Measurements from ENCODE around the gene BAG3. TPM values are rescaled to one million over a fixed set of nuclear protein-coding genes. Genes with fewer than 3 reads are reported as not detected.
"Not testable (repeated sequence)": the region's sequence is repeated elsewhere in the genome, so short reads cannot be mapped to it uniquely, and the experiment has no call there.

BAG3 gene
- total RNA-seq, 1 donor from 2014 or later = 3.8 TPM

DNA sequence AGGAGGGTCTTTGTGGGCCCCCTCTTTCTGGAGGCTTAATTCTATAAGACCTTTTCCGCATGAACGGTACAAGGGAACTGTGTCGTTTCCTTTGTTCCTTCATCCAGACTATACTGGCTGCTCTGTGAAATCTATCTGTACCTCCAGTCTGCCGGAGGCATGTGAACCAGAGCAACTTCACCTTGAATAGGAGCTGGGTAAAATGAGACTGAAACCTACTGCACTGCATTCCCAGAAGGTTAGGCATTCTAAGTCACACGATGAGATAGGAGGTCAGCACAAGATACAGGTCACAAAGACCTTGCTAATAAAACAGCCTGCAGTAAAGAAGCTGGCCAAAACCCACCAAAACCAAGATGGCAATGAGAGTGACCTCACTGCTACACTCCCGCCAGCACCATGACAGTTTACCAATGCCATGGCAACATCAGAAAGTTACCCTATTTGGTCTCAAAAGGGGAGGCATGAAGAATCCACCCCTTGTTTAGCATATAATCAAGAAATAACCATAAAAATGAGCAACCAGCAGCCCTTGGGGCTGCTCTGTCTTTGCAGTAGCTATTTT is 37.9 kb downstream of the BAG3 start:
- DNase-seq (ENCODE audit: low read depth in 2 of 2) = no peak

GRCh38 chr10:119691726-119692125 is 40.5 kb downstream of the BAG3 start:
- DNase-seq (ENCODE audit: low read depth in 2 of 2) = no peak

- DNase-seq (ENCODE audit: low read depth in 2 of 2) = peak; percentile 12 to 63
Measured at GRCh38 chr10:119693262-119693957, 42.2 kb downstream of the BAG3 start.

GRCh38 chr10:119694608-119695007 is 43.4 kb downstream of the BAG3 start:
- no peak for DNase-seq (ENCODE audit: low read depth in 2 of 2)

DNA sequence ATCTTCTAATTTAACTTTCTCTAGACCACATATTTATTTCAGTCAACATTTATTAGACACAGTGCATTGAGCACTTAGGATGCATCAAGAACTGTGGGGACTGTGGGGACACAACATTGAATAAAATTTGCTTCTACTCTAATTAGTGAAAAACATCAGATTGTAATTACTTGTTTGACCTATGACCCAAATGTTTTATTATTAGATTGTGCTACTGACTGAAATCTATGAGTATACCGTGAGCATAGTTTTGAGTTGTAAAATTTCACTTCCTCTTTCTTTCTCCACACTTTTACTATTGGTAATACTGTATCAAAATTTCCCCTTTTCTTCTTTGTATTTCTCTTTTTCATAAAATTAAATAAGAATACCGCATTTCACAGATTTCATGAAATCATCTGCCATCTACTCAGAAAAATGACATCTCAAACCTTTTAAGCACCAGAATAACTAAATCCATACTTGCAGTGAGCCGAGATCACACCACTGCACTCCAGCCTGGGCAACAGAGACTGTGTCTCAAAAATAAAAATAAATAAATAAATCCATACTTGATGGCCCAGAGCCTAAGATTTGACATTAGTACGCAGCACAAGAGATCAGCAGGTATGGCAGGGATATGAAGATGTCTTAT is 49.3 kb downstream of the BAG3 start:
- DNase-seq (ENCODE audit: low read depth in 2 of 2) = no peak

DNA sequence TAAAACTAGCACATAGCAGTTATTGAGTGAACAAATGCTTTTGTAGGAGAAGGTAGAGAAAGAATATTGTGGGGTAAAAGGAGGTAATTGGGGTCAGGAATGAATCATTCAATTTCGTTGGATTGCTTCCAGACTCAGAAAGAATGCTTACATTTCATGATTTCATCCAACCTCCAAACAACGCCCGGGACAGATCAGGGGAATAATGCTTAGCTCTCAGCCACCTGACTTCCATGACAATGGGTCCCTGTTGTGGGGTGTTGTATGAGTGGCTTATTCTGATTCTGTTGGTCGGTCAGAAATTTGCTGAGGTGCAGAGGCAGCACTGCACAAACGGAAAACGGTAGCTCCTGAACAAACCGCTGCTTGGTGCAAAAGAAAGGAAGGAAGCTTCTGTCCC is 50.7 kb downstream of the BAG3 start:
- DNase-seq (ENCODE audit: low read depth in 2 of 2) = peak; percentile 60 to 73

GRCh38 chr10:119702583-119702982 is 51.4 kb downstream of the BAG3 start:
- DNase-seq (ENCODE audit: low read depth in 2 of 2) = no peak

- DNase-seq (ENCODE audit: low read depth in 2 of 2) = no peak
Measured at GRCh38 chr10:119703903-119704508, 52.8 kb downstream of the BAG3 start.

DNA sequence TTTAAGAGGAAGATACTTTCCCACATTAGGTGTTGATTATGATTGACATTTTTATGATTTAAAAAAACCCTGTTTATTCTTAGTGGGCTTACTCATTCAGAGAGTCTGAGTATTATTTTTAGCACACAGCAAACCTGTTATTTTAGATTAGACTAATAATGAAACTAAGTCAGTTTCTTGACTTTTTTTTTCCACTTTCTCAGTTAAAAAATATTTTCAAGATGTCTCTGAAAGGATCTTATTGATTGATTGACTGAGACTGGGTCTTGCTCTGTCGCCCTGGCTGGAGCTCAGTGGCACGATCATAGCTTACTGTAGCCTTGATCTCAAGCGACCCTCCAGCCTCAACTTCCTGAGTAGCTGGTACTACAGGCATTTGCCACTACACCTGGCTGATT is 54.3 kb downstream of the BAG3 start:
- no peak for DNase-seq (ENCODE audit: low read depth in 2 of 2)

DNA sequence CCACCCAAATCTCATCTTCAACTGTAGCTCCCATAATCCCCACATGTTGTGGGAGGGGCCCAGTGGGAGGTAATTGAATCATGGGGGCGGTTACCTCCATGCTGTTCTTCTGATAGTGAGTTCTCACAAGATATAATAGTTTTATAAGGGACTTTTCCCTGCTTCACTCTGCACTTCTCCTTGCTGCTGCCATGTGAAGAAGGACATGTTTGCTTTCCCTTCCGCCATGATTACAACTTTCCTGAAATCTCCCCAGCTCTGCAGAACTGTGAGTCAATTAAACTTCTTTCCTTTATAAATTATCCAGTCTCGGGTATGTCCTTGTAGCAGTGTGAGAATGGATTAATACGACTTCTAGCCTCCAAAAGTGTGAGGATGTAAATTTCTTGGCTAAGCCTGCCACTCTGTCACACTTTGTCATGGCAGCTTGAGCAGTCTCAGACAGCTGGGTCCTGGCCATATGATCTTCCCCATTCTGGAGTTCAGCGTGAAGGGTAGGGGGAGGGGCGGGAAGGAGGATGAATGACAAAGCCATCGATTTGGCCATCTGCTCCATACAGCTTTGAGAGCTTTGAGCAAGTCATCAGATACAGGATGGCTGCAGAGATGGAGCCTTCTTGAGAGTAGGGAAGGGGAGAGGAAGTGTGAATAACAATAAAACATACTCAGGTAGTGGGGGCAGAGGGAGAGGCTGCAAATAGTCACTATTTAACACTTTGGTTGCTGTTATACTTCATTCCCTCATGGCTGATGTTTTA is 55.5 kb downstream of the BAG3 start:
- no peak for DNase-seq (ENCODE audit: low read depth in 2 of 2)

DNA sequence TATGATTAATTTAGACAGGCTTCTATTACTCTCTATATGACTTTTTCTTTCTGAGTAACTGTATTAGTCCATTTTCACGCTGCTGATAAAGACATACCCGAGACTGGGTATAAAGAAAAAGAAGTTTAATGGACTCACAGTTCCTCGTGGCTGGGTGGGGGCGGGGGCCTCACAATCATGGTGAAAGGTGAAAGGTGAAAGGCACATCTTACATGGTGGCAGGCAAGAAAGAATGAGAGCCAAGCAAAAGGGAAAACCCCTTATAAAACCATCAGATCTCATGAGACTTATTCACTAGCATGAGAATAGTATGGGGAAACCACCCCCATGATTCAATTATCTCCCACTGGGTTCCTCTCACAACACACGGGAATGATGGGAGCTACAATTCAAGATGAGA is 56.2 kb downstream of the BAG3 start:
- not testable (repeated sequence) for DNase-seq (ENCODE audit: low read depth in 2 of 2)

- not testable (repeated sequence) for DNase-seq (ENCODE audit: low read depth in 2 of 2)
Measured at GRCh38 chr10:119710935-119711334, 59.8 kb downstream of the BAG3 start.

GRCh38 chr10:119713744-119714483 is 62.7 kb downstream of the BAG3 start:
- no peak for DNase-seq (ENCODE audit: low read depth in 2 of 2)

DNA sequence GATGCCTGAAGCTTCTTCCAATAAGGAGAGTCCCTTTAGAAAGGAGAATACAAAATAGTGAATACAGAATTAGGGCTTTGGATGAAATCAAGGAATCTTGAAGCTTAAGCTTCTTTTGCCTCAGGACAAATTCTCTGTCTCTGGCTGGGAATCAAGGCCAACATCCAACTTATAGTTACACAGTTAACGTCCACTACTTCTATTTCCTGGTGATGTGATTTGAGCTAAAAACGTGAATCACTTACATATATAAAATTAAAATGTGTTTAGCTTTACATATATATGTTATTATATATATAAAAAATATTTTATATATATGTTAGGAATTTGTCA is 63.3 kb downstream of the BAG3 start:
- no peak for DNase-seq (ENCODE audit: low read depth in 2 of 2)

DNA sequence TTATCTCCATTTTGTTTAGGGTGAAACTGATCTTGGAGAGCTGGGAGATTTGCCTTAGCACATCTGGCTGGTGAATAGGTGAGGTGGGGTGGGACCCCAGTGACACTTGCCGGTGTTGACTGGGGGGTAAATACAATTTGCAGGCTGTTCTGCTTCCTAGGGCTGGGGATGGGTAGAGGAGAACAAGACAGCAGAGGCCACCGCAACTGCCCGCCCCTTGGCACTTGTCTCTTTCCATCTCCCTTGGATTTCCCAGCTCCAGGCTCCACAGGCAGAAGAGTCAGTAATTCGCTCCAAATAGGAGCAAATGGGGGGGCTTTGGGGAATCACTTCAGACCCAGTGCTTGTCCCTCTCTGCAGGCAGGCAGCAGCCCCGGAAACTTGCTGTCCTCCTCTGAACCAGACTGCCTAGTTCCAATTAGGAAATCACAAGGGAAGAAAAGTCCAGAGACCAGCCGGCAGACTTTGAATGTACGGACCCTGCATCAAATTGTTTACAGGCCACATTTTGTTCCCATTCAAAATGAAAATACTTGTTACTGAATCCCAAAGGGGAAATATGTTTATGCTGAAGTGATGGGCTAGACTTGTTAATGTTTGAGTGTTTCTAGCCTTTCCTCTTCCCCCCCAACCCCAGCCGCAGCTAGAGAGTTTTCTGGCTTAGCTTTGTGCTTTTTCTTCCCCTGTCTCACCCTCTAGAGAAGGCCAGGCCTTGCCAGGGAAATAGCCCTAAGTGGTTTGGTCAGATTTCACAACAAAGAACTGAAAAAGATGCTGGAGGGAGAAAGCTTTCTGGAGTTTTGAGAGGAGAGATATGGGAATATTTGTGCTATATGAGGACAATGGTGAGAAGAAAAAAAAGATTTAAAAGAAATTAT is 64.7 kb downstream of the BAG3 start:
- DNase-seq (ENCODE audit: low read depth in 2 of 2) = no peak

- no peak for DNase-seq (ENCODE audit: low read depth in 2 of 2)
Measured at GRCh38 chr10:119723161-119723560, 72.0 kb downstream of the BAG3 start.

GRCh38 chr10:119723624-119724023 is 72.4 kb downstream of the BAG3 start:
- DNase-seq (ENCODE audit: low read depth in 2 of 2) = no peak

GRCh38 chr10:119724593-119725516 is 73.7 kb downstream of the BAG3 start:
- peak; percentile 37 to 46 for DNase-seq (ENCODE audit: low read depth in 2 of 2)

DNA sequence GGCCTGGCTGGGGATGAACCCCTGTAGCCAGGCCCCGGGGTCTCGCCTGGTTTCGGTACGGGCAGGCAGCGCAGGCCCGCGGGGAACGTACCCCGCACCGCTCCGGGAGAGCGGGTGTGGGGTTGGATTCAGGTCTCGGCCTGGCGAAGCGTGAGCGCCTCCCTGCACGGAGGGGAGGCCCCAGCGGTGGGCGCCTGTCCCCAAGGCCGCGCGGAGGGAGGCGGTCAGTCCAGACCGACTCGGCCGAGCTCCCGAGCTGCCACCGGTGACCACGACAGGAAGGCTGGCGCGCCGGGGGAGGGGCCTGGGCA is 74.3 kb downstream of the BAG3 start:
- no peak for DNase-seq (ENCODE audit: low read depth in 2 of 2)

All from lung microvascular endothelial cell (primary cell).